Muscle layer of duodenum (tissue), 2 donors: ENCODE results near the gene GFI1.

Source experiments
- H3K27ac ChIP-seq: one replicate; pipeline ENCODE4 v1.7.0; 2013; ENCODE audit warnings: mild to moderate bottlenecking, low read length
- H3K27me3 ChIP-seq: one replicate; pipeline ENCODE4 v1.7.0; 2013; ENCODE audit warnings: low read depth, mild to moderate bottlenecking, control low read depth, low read length
- H3K36me3 ChIP-seq, 2 donors: one replicate each; pipeline ENCODE4 v1.7.0; 2013; ENCODE audit warnings: low read length in 2 of 2, control low read depth in 1 of 2, mild to moderate bottlenecking in 1 of 2; ENCODE audit not compliant: insufficient read depth in 2 of 2, control insufficient read depth in 1 of 2
- H3K4me1 ChIP-seq, 2 donors: one replicate each; pipeline ENCODE4 v1.7.0; 2013; ENCODE audit warnings: low read length in 2 of 2, mild to moderate bottlenecking in 2 of 2, control low read depth in 1 of 2, moderate library complexity in 1 of 2; ENCODE audit not compliant: insufficient read depth in 2 of 2, control insufficient read depth in 1 of 2
- H3K4me3 ChIP-seq, 2 donors: one replicate each; pipeline ENCODE4 v1.7.0; 2013; ENCODE audit warnings: low read length in 2 of 2, low read depth in 1 of 2, mild to moderate bottlenecking in 1 of 2
- H3K9me3 ChIP-seq, 2 donors: one replicate each; pipeline ENCODE4 v1.7.0; 2013; ENCODE audit warnings: low read length in 2 of 2, control low read depth in 1 of 2, mild to moderate bottlenecking in 1 of 2; ENCODE audit not compliant: control insufficient read depth in 1 of 2
- donor health status: healthy.

Gene GFI1

DNA sequence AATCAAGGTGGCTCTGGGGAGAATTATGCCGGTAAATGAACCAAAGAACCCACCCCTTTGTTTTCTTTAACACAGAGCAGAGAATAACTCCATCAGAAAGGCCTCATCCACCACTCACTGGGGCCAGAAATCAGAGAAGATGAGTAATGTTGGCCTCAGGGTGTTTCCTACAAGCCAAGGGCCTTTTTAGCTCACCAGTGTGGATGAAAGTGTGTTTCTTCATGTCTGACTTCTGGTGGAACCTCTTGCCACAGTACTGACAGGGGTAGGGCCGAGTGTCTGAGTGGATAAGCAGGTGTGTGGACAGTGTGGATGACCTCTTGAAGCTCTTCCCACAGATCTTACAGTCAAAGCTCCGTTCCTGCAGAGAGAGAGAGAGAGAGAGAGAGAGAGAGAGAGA lies 8.3 kb downstream of the GFI1 start:
- Histone ChIP-seq H3K36me3 (no peaks in the 10 kb centered on the region), H3K4me3 (no peak overlapping the region), H3K4me1 (peaks cover 0 to 33% of the 10 kb centered on the region in 2 donors), H3K9me3 (no peaks in the 10 kb centered on the region), H3K27me3 (peaks cover 26% of the 10 kb centered on the region), H3K27ac (no peak overlapping the region)

DNA sequence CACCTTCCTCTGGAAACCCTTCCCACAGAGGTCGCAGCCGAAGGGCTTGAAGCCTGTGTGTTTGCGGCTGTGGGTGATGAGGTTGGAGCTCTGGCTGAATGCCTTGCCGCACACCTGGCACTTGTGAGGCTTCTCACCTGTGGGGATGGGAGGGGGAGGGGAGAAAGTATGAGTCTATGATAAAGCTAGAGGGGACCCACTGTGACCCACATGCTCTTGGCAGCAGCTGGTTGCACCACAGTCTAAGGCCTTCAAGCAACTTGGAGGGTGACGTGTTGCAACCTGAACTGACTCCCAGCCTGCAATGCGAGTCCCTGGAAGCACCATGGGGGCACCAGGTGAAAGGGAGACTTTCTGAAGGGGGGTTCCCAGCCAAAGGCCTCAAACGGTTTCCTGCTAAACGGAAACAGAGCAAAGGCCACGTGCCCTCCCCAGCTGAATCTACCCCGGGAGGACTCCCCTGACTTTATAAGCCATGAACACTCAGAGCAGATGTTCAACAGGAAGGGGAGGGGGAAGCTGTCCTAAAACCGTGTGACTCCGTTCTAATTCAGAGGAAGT lies 10.6 kb downstream of the GFI1 start:
- no peaks in the 10 kb centered on the region for H3K36me3 ChIP-seq
- no peaks in the 10 kb centered on the region for H3K9me3 ChIP-seq
- H3K27me3 ChIP-seq, result peaks cover 4% of the 10 kb centered on the region
- H3K27ac ChIP-seq, result no peak overlapping the region
- no peak overlapping the region for H3K4me3 ChIP-seq
- H3K4me1 ChIP-seq, result peaks cover 0 to 10% of the 10 kb centered on the region in 2 donors

DNA sequence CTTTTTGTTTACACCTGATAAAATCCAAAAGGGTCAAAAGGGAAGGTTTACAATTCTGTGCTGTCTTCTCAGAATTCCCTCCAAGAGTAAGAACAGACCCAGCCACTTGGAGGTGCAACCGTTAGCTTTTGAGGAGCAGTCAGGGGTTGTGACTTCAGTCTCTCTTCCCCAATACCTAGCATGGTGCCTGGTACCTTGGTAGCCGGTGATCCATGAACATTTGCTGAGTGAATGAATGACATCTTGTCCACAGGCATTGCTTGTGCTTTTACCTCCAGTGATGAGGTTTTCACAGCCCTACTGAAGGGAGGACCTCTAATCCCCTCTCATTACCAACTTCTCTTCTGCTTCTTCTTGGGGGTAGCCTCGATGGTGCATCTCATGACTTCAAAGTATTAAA lies 11.7 kb downstream of the GFI1 start:
- H3K27ac ChIP-seq, result no peak overlapping the region
- H3K4me3 ChIP-seq, result no peak overlapping the region
- no peaks in the 10 kb centered on the region for H3K9me3 ChIP-seq
- no peaks in the 10 kb centered on the region for H3K4me1 ChIP-seq
- no peaks in the 10 kb centered on the region for H3K36me3 ChIP-seq
- H3K27me3 ChIP-seq, result no peaks in the 10 kb centered on the region

DNA sequence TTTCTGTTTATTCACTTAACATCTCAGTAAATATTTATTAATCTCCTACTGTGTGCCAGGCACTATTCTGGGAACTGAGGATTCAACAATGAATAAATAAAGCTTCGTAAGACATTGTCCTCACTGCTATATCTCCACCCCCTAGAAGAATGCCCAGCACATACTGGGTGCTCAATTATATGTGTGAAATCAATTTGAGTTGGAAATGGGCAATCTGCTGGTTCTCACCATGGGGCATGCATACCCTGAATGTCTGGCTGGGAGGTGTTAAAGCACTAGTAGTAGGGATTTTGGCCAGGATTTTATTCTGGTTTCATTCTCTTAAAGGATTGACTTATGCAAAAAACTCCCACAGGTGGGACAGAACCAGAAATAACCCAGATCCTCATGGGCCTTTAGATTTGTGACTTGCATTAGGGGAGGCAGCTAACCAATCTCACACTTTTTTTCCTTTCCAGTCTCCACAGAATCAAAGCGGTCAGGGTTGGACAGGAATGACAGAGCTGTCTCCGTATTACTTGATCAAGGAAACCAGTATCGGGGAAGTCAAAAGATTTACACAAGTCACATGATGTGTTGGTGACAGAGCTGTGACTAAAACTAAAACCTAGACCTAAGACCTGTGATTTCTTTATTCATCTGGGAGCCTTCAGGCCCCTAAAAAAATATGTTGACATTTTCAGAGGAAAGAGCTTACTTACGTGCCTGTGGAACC lies 12.8 kb downstream of the GFI1 start:
- H3K4me1 ChIP-seq, result no peaks in the 10 kb centered on the region
- H3K27ac ChIP-seq, result no peak overlapping the region
- no peaks in the 10 kb centered on the region for H3K36me3 ChIP-seq
- H3K27me3 ChIP-seq, result no peaks in the 10 kb centered on the region
- no peak overlapping the region for H3K4me3 ChIP-seq
- no peaks in the 10 kb centered on the region for H3K9me3 ChIP-seq

DNA sequence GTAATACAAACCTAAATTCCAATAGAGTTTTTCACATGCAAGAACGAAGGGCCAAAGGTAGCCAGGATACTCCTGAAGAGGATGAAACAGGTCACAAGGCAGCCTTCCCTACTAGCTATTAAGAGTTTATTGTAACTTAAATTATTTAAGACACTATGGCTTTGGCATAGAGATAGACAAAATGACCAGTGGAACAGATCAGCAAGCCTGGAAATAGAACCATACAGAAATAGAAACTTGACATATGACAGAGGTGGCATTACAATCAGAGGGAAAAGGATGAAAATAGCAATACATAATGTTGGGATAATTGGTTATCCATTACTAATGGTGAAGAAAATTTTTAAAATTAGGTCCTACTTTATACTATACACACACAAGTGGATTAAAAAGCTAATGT lies 16.5 kb downstream of the GFI1 start:
- H3K27me3 ChIP-seq, result no peaks in the 10 kb centered on the region
- H3K36me3 ChIP-seq, result no peaks in the 10 kb centered on the region
- H3K9me3 ChIP-seq, result no peaks in the 10 kb centered on the region
- no peak overlapping the region for H3K4me3 ChIP-seq
- H3K27ac ChIP-seq, result no peak overlapping the region
- H3K4me1 ChIP-seq, result no peaks in the 10 kb centered on the region

DNA sequence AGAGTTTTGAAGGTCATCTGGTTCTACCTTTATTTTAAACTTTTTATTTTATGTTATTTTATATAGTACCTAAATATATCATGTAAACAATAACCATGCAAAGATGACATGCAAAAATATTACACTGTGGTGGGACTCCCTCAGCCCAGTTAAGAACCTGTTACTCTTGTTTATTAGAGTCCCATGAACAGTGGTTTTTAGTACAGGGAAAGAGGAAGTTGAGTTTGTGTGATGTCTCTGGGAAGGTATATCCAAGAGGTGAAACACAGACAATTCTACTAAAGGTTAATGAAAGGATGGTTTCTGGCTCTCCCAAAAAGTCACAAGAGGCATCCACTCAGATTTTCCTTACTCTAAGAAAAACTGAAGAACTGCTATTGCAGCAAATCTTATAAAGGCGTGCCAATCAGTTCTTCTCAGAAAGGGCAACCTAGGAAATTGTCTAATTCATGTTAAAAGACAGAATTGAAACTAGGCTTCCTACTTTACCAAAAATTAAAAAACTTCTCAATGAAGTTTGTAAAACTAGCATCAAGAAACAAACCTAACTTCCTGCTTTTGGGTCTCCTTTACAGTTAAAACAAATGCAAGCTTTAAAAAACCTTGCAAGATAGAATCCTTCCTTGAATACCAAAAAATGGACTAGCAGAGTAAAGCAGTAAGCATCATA lies 19.9 kb downstream of the GFI1 start:
- Histone ChIP-seq H3K4me1 (no peaks in the 10 kb centered on the region), H3K36me3 (no peaks in the 10 kb centered on the region), H3K9me3 (no peaks in the 10 kb centered on the region), H3K27ac (no peak overlapping the region), H3K27me3 (no peaks in the 10 kb centered on the region), H3K4me3 (no peak overlapping the region)

DNA sequence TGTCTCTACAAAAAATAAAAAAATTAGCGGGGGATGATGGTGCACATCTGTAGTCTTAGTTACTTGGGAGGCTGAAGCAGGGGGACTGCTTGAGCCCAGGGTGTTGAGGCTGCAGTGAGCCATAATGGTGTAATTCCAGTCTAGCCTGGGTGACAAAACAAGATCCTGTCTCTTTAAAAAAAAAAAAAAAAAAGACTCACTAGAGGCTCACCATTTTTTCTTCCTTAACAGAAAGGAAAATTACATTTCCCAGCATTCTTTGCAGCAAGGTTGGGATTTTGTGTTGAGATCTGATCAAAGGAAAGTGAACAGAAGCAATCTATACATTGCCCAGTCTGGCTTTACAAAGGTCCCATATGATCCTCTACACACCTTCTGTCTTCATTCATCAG lies 21.5 kb downstream of the GFI1 start:
- Histone ChIP-seq H3K4me1 (no peaks in the 10 kb centered on the region), H3K9me3 (no peaks in the 10 kb centered on the region), H3K27me3 (no peaks in the 10 kb centered on the region), H3K27ac (no peak overlapping the region), H3K4me3 (no peak overlapping the region), H3K36me3 (no peaks in the 10 kb centered on the region)

DNA sequence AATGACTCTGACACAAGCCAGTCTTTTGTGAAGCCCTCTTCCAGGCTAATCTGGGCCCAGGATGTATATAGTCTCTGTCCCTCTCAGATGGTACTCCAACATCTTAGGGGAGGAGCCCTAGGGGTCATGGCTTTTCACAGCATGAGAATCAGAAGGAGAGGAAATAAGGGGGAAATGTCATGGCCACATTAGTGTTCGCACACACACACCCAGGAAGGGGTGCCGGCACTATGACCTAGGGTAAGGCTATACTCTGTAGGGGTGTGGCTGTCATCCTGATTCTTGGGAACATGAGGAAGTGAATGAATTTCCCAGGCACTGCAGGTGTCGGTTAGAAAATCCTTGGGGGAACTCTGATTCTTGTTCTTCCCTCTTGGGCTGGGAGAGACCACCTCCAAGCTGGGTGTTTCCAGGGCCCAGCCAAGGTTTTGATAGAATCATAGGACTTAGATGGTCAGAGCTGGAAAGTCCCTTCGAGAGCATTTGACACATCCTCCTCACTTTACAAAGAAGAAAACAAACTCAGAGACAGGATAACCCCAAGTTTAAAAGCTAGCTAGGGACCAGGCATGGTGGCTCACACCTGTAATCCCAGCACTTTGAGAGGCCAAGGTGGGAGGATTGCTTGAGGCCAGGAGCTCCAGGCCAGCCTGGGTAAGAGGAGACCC lies 22.0 kb downstream of the GFI1 start:
- H3K36me3 ChIP-seq, result no peaks in the 10 kb centered on the region
- H3K27me3 ChIP-seq, result no peaks in the 10 kb centered on the region
- no peaks in the 10 kb centered on the region for H3K9me3 ChIP-seq
- no peak overlapping the region for H3K4me3 ChIP-seq
- no peak overlapping the region for H3K27ac ChIP-seq
- no peaks in the 10 kb centered on the region for H3K4me1 ChIP-seq

DNA sequence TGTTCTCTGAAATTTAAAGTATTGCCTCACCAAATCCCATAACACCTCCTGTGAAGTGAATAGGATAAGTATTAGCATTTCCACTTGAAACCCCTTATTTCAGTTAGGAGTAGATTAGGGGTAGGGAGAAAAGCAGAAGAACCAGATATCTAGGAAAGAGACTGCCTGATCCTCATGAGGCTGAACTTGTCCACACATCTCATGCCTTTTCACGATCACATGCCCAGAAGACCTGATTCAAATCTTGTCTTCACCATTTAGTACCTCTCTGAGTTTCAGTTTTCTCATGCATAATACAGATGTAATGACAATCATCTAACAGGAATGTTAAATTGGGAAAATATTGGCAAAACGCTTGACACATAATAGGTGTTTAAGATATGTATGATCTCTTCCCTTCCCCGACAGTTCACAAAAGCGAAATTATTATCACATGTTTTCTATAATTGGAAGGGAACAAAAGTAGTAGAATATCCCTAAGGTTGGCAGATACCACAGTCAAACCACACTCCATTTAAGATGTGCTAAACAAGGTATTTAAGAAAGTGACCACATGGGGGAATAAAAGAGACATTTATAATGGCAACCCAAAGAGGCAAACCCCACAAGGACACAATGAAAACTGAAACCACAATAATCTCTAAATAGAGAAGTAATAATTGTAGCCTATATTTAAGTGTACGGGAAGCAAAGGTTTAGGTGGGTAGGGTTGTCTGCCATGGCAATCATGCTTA lies 25.2 kb downstream of the GFI1 start:
- H3K27ac ChIP-seq, result no peak overlapping the region
- no peaks in the 10 kb centered on the region for H3K27me3 ChIP-seq
- H3K9me3 ChIP-seq, result no peaks in the 10 kb centered on the region
- H3K4me3 ChIP-seq, result no peak overlapping the region
- no peaks in the 10 kb centered on the region for H3K4me1 ChIP-seq
- H3K36me3 ChIP-seq, result no peaks in the 10 kb centered on the region

DNA sequence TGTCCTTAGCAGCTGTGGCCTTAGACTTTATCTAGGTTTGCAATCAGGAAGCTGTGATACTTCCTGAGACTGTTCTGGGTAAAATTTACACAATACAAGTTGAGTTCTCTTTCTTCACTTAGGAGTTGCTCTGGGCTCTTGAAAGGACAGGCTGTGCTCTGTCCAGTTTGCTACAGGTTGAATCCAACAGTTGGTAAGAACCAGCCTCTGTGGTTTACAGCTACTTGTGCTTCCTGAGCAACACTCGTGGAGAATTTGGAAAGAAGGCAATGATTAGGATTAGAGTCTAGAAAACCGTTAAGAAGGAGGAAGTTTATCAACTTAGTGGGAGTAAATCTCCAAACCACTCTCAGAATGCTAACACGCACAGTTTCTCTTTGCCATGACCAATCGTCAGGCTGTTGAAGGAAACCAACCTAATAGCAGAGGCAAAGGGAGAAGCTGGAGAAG lies 26.8 kb downstream of the GFI1 start:
- Histone ChIP-seq H3K4me1 (no peaks in the 10 kb centered on the region), H3K4me3 (no peak overlapping the region)

DNA sequence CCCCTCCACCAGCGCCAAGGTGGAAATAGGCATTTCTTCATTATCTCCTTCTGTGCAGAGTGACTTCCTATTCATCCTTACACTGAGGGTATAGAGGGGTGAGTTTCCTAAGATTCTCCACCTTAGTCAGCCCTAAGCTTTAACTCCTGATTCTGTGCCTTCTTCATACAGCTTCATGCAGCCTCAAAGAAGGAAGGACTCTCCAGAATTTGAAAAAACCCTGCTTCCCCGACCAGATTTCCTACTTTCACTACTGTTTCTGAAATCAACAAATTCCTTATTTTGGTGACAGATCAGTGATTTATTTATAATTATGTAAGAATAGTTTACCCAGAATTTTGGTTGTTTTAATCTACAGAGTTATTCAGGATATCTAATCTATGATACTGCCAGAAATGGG lies 28.6 kb downstream of the GFI1 start:
- Histone ChIP-seq H3K4me1 (no peaks in the 10 kb centered on the region), H3K27ac (no peak overlapping the region), H3K4me3 (no peak overlapping the region), H3K36me3 (no peaks in the 10 kb centered on the region), H3K9me3 (no peaks in the 10 kb centered on the region), H3K27me3 (no peaks in the 10 kb centered on the region)

More for the DNA sequence above, 26.8 kb downstream of the GFI1 start:
- H3K27ac ChIP-seq, result no peak overlapping the region
- H3K36me3 ChIP-seq, result no peaks in the 10 kb centered on the region
- H3K9me3 ChIP-seq, result no peaks in the 10 kb centered on the region
- H3K27me3 ChIP-seq, result no peaks in the 10 kb centered on the region
